Gastroesophageal sphincter (tissue), 3 donors: ENCODE results near the gene AFF3.

Experiments
- CTCF ChIP-seq, 4 experiments: fragments of 200-600 bp in 2 of 4; fragments of 450-650 bp in 2 of 4; sonication (generic) in 1 of 4; IDR thresholded peaks; one replicate each; pipeline ENCODE4 v1.5.1; 2017 to 2019; ENCODE audit warnings: antibody characterized with exemption in 4 of 4, mild to moderate bottlenecking in 2 of 4, moderate library complexity in 2 of 4
- EP300 ChIP-seq: sonication (generic); formaldehyde crosslinking; IDR thresholded peaks from one replicate; pipeline ENCODE4 v1.6.1; 2017; ENCODE audit warnings: antibody characterized with exemption, mild to moderate bottlenecking
- POLR2A ChIP-seq, 2 donors: fragments of 450-650 bp; IDR thresholded peaks; one replicate each; pipeline ENCODE4 v1.6.1; 2017; ENCODE audit warnings: antibody characterized with exemption in 2 of 2, mild to moderate bottlenecking in 2 of 2, moderate library complexity in 1 of 2
- POLR2AphosphoS5 ChIP-seq: sonication (generic); formaldehyde crosslinking; IDR thresholded peaks from one replicate; pipeline ENCODE4 v1.6.1; 2017; ENCODE audit warnings: antibody characterized with exemption

GRCh38 chr2:99651930-99652670, 490.3 kb downstream of the AFF3 start:
- TF ChIP-seq CTCF (IDR thresholded peaks at IDR 0.05) (no peak), POLR2A (IDR thresholded peaks at IDR 0.05) (no peak), EP300 (no peak), POLR2AphosphoS5 (no peak)
